Thyroid gland (tissue), 4 donors: ENCODE results near the gene SORL1. TPM values are rescaled to one million over a fixed set of nuclear protein-coding genes. Genes with fewer than 3 reads are reported as not detected.

Experiments used
- DNase-seq, 2 donors: peaks; one replicate each; pipeline ENCODE4 v3.0.0-alpha.2; 2019
- H3K27ac ChIP-seq, 3 donors: fragments of 200-600 bp; sonication (generic); 1 replicate in 2 of 3; 2 replicates in 1 of 3; pipeline ENCODE4 v1.5.1; 2016 to 2019; ENCODE audit warnings: mild to moderate bottlenecking in 1 of 3, moderate library complexity in 1 of 3
- H3K27me3 ChIP-seq: fragments of 200-600 bp; sonication (generic); one replicate; pipeline ENCODE4 v1.5.1; 2019
- H3K36me3 ChIP-seq, 2 donors: fragments of 200-600 bp; sonication (generic); one replicate each; pipeline ENCODE4 v1.5.1; 2016 to 2019
- H3K4me1 ChIP-seq, 2 donors: fragments of 200-600 bp; sonication (generic); one replicate each; pipeline ENCODE4 v1.5.1; 2017 to 2019
- H3K4me3 ChIP-seq, 3 donors: fragments of 200-600 bp; sonication (generic); replicated peaks in 1 of 3; 1 replicate in 2 of 3; 2 replicates in 1 of 3; pipeline ENCODE4 v1.5.1; 2016; ENCODE audit warnings: mild to moderate bottlenecking in 1 of 3
- H3K9me3 ChIP-seq: fragments of 200-600 bp; sonication (generic); one replicate; pipeline ENCODE4 v1.5.1; 2017
- CTCF ChIP-seq, 6 experiments: fragments of 200-600 bp in 3 of 6; fragments of 450-650 bp in 3 of 6; sonication (generic) in 3 of 6; IDR thresholded peaks; one replicate each; pipeline ENCODE4 v1.5.1; 2016 to 2019; ENCODE audit warnings: antibody characterized with exemption in 6 of 6, mild to moderate bottlenecking in 2 of 6, inconsistent platforms in 1 of 6, moderate library complexity in 1 of 6
- POLR2A ChIP-seq, 2 donors: fragments of 450-650 bp; IDR thresholded peaks; one replicate each; pipeline ENCODE4 v1.6.1; 2017; ENCODE audit warnings: antibody characterized with exemption in 2 of 2, mild to moderate bottlenecking in 2 of 2, moderate library complexity in 1 of 2
- WGBS, 2 donors: methylation state at CpG; one replicate each; pipeline ENCODE4 v1.1.5; 2017; 5-methylcytosine and 5-hydroxymethylcytosine counted together
- intact Hi-C: fragments of 100-400 bp; cut with DNase I; formaldehyde crosslinking; loops from one replicate; pipeline ENCODE4 v1.15.1; 2023
- total RNA-seq, 4 donors: library from RNA; depleted of rRNA; stranded (reverse); fragments of >200 nt; gene quantifications; one replicate each; pipeline ENCODE4 v1.2.3, GENCODE V29; 2016

SORL1 gene
- total RNA-seq, 4 donors from 2014 or later: 19.6 to 73.8 (median 53.6) TPM

GRCh38 chr11:121577106-121577848, 125.2 kb downstream of the SORL1 start:
- no peak overlapping the region for H3K27ac ChIP-seq
- TF ChIP-seq POLR2A (IDR thresholded peaks at IDR 0.05): no peak
- no peak for TF ChIP-seq CTCF (IDR thresholded peaks at IDR 0.05)
- no peaks in the 10 kb centered on the region for H3K27me3 ChIP-seq
- no peaks in the 10 kb centered on the region for H3K9me3 ChIP-seq
- no peaks in the 10 kb centered on the region for H3K36me3 ChIP-seq
- DNase-seq: no peak
- peaks cover 14 to 16% of the 10 kb centered on the region in 2 donors for H3K4me1 ChIP-seq
- H3K4me3 ChIP-seq: no peak overlapping the region
- intact Hi-C loops: loop anchor here (10.0 kb wide), 1 partner anchor 122 kb away; the partner anchor contains the start of genes SORL1 and SORL1-AS1
- 89 to 92% methylated on average over 16 of the region's 16 CpGs for WGBS, 2 donors

GRCh38 chr11:121578251-121578976, 126.3 kb downstream of the SORL1 start:
- DNase-seq: no peak
- 76 to 83% methylated on average over 10 of the region's 10 CpGs for WGBS, 2 donors
- no peak for TF ChIP-seq CTCF (IDR thresholded peaks at IDR 0.05)
- no peak for TF ChIP-seq POLR2A (IDR thresholded peaks at IDR 0.05)
- Histone ChIP-seq H3K4me1 (peaks cover 14 to 16% of the 10 kb centered on the region in 2 donors), H3K9me3 (no peaks in the 10 kb centered on the region), H3K36me3 (no peaks in the 10 kb centered on the region), H3K4me3 (no peak overlapping the region), H3K27me3 (no peaks in the 10 kb centered on the region), H3K27ac (no peak overlapping the region)
- intact Hi-C loops: loop anchor here (10.0 kb wide), 1 partner anchor 124 kb away; the partner anchor contains the start of genes SORL1 and SORL1-AS1

GRCh38 chr11:121580154-121580553, 128.0 kb downstream of the SORL1 start:
- DNase-seq: no peak
- intact Hi-C loops: no loop called here
- 94 to 98% methylated on average over 4 of the region's 4 CpGs for WGBS, 2 donors
- Histone ChIP-seq H3K4me3 (no peak overlapping the region), H3K9me3 (no peaks in the 10 kb centered on the region), H3K27me3 (no peaks in the 10 kb centered on the region), H3K27ac (no peak overlapping the region), H3K4me1 (peaks cover 14 to 16% of the 10 kb centered on the region in 2 donors), H3K36me3 (no peaks in the 10 kb centered on the region)
- no peak for TF ChIP-seq POLR2A (IDR thresholded peaks at IDR 0.05)
- no peak for TF ChIP-seq CTCF (IDR thresholded peaks at IDR 0.05)

- no peak overlapping the region for H3K27ac ChIP-seq
- no peak overlapping the region for H3K4me3 ChIP-seq
- no peaks in the 10 kb centered on the region for H3K27me3 ChIP-seq
- intact Hi-C loops: no loop called here
- TF ChIP-seq CTCF (IDR thresholded peaks at IDR 0.05) (no peak), POLR2A (IDR thresholded peaks at IDR 0.05) (no peak)
- 89 to 94% methylated on average over 4 of the region's 4 CpGs for WGBS, 2 donors
- H3K9me3 ChIP-seq: no peaks in the 10 kb centered on the region
- H3K4me1 ChIP-seq: peaks cover 3 to 4% of the 10 kb centered on the region in 2 donors
- H3K36me3 ChIP-seq: no peaks in the 10 kb centered on the region
- no peak for DNase-seq
Observed at GRCh38 chr11:121581607-121582006, 129.5 kb downstream of the SORL1 start.

GRCh38 chr11:121582296-121582695, 130.2 kb downstream of the SORL1 start:
- WGBS, 2 donors: 76 to 78% methylated on average over 4 of the region's 4 CpGs
- H3K9me3 ChIP-seq: no peaks in the 10 kb centered on the region
- no peak overlapping the region for H3K4me3 ChIP-seq
- H3K4me1 ChIP-seq: peaks cover 0 to 7% of the 10 kb centered on the region in 2 donors
- DNase-seq: no peak
- no peaks in the 10 kb centered on the region for H3K27me3 ChIP-seq
- H3K27ac ChIP-seq: no peak overlapping the region
- intact Hi-C loops: no loop called here
- no peaks in the 10 kb centered on the region for H3K36me3 ChIP-seq
- no peak for TF ChIP-seq CTCF (IDR thresholded peaks at IDR 0.05)
